ENCODE data around the gene GRIN3A.

The GRIN3A gene

DNA sequence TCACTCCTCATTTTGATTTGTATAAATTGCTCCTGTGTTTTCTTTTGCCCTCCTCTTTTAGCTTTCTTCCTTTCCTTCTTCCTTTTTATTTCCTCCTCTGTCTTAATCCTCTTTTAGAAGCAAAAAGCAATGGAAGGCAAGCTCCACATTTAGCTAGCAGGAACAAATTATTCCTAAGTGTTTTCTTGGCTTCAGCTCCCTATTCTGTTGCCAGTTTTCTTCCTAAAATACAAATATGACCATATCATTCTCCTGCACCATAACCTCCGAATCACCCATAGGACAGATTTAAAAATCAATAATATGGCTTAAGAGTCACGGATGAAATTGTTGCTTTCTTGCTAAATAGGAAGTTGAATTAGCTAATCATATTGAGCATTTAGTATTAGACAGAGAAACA, 49.4 kb downstream of the GRIN3A start:
- Histone ChIP-seq H3K4me2 (ENCODE audit: low read depth, low read length, poor library complexity, severe bottlenecking) (no peak overlapping the region), H3K9me2 (replicated peaks; ENCODE audit: insufficient read depth, low read length) (no peaks in the 10 kb centered on the region), H3K9ac (ENCODE audit: low read length) (no peak overlapping the region), H3K27me3 (ENCODE audit: low read length) (no peaks in the 10 kb centered on the region), H3K9me3 (ENCODE audit: insufficient read depth, low read length) (no peaks in the 10 kb centered on the region), H3K79me2 (ENCODE audit: insufficient read depth, low read length) (no peaks in the 10 kb centered on the region), H3K27ac (ENCODE audit: low read depth, low read length) (no peak overlapping the region), H4K20me1 (ENCODE audit: low read depth, low read length) (no peaks in the 10 kb centered on the region), H2AFZ (ENCODE audit: low read depth, low read length, severe bottlenecking) (no peak overlapping the region), H3K4me3 (ENCODE audit: insufficient read depth, low read length, poor library complexity, severe bottlenecking) (no peak overlapping the region), H3K36me3 (ENCODE audit: low read length) (no peaks in the 10 kb centered on the region), H3F3A (ENCODE audit: insufficient read depth) (no peaks in the 10 kb centered on the region)
- TF ChIP-seq EZH2phosphoT487 (conservative IDR thresholded peaks at IDR 0.05; ENCODE audit: low read length) = no peak
- TF ChIP-seq, protein P1, sequence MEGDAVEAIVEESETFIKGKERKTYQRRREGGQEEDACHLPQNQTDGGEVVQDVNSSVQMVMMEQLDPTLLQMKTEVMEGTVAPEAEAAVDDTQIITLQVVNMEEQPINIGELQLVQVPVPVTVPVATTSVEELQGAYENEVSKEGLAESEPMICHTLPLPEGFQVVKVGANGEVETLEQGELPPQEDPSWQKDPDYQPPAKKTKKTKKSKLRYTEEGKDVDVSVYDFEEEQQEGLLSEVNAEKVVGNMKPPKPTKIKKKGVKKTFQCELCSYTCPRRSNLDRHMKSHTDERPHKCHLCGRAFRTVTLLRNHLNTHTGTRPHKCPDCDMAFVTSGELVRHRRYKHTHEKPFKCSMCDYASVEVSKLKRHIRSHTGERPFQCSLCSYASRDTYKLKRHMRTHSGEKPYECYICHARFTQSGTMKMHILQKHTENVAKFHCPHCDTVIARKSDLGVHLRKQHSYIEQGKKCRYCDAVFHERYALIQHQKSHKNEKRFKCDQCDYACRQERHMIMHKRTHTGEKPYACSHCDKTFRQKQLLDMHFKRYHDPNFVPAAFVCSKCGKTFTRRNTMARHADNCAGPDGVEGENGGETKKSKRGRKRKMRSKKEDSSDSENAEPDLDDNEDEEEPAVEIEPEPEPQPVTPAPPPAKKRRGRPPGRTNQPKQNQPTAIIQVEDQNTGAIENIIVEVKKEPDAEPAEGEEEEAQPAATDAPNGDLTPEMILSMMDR (IDR thresholded peaks at IDR 0.05; ENCODE audit: insufficient read depth, low read length, poor library complexity, severe bottlenecking) = no peak

DNA sequence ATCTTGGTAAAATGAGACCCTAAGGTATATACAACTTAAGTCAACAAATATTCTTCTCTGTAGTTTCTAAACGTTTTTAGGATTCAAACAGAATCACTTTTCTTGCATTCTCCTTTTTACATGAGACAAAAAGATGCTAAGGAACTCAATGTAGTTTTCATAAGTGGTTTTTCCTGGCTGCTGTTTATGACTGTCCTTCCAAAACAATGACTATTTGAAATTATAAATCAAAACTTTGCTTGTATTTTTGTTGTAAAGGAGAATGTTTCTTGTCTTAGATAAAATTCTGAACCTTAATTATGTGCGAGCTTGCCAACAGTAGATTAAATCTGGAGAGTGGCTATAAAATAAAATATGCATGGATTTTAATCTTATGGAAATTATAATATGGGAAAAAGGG, 53.8 kb downstream of the GRIN3A start:
- Histone ChIP-seq H3K4me2 (ENCODE audit: low read depth, low read length, poor library complexity, severe bottlenecking) (no peak overlapping the region), H3K4me3 (ENCODE audit: insufficient read depth, low read length, poor library complexity, severe bottlenecking) (no peak overlapping the region), H2AFZ (ENCODE audit: low read depth, low read length, severe bottlenecking) (no peak overlapping the region), H3K9me3 (ENCODE audit: insufficient read depth, low read length) (no peaks in the 10 kb centered on the region), H3K9me2 (replicated peaks; ENCODE audit: insufficient read depth, low read length) (no peaks in the 10 kb centered on the region), H3K27me3 (ENCODE audit: low read length) (no peaks in the 10 kb centered on the region), H3K79me2 (ENCODE audit: insufficient read depth, low read length) (no peaks in the 10 kb centered on the region), H3K36me3 (ENCODE audit: low read length) (no peaks in the 10 kb centered on the region), H3K9ac (ENCODE audit: low read length) (no peak overlapping the region), H4K20me1 (ENCODE audit: low read depth, low read length) (no peaks in the 10 kb centered on the region), H3K27ac (ENCODE audit: low read depth, low read length) (no peak overlapping the region), H3F3A (ENCODE audit: insufficient read depth) (no peaks in the 10 kb centered on the region)
- TF ChIP-seq, protein P1 (IDR thresholded peaks at IDR 0.05; ENCODE audit: insufficient read depth, low read length, poor library complexity, severe bottlenecking) = no peak
- no peak for TF ChIP-seq EZH2phosphoT487 (conservative IDR thresholded peaks at IDR 0.05; ENCODE audit: low read length)

DNA sequence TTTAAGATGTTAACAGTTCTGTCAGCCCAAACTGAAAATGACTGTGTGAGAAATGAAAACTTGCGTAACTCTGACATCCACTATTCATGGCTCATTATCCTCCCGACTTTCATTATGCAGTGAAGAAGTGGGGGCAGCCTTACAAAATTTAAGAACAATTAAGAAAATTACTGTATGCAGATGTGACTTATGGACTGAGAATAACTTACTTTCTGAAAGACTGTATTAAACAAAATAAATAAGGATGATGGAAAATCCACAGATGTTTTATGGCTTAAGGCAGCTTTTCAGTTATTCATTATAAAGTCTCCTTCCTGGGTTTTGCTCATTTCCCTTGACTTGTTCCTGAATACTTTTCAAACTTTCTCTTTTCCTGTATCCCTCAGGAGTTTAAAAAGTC, 55.2 kb downstream of the GRIN3A start:
- H3K36me3 ChIP-seq (ENCODE audit: low read length) = no peaks in the 10 kb centered on the region
- no peak overlapping the region for H2AFZ ChIP-seq (ENCODE audit: low read depth, low read length, severe bottlenecking)
- H3K27ac ChIP-seq (ENCODE audit: low read depth, low read length) = no peak overlapping the region
- H3K27me3 ChIP-seq (ENCODE audit: low read length) = no peaks in the 10 kb centered on the region
- no peak overlapping the region for H3K9ac ChIP-seq (ENCODE audit: low read length)
- no peak overlapping the region for H3K4me3 ChIP-seq (ENCODE audit: insufficient read depth, low read length, poor library complexity, severe bottlenecking)
- H3K9me3 ChIP-seq (ENCODE audit: insufficient read depth, low read length) = no peaks in the 10 kb centered on the region
- no peaks in the 10 kb centered on the region for H3K79me2 ChIP-seq (ENCODE audit: insufficient read depth, low read length)
- H3K9me2 ChIP-seq (replicated peaks; ENCODE audit: insufficient read depth, low read length) = no peaks in the 10 kb centered on the region
- no peak for TF ChIP-seq EZH2phosphoT487 (conservative IDR thresholded peaks at IDR 0.05; ENCODE audit: low read length)
- TF ChIP-seq, protein P1 (IDR thresholded peaks at IDR 0.05; ENCODE audit: insufficient read depth, low read length, poor library complexity, severe bottlenecking) = no peak
- no peak overlapping the region for H3K4me2 ChIP-seq (ENCODE audit: low read depth, low read length, poor library complexity, severe bottlenecking)
- H3F3A ChIP-seq (ENCODE audit: insufficient read depth) = no peaks in the 10 kb centered on the region
- no peaks in the 10 kb centered on the region for H4K20me1 ChIP-seq (ENCODE audit: low read depth, low read length)
